PC-3 (cell line): ENCODE measurements around the gene NHLRC1. TPM values are rescaled to one million over a fixed set of nuclear protein-coding genes. Genes with fewer than 3 reads are reported as not detected.

ENCODE experiments used
- ATAC-seq: fragments of 200-7000 bp; cut with Tn5 transposase; 2 replicates; pipeline ENCODE4 v1.9.1; 2020; ENCODE audit warnings: mild to moderate bottlenecking, moderate library complexity
- BruUV-seq: library from RNA; stranded (reverse); fragments of 400-500 nt; replicated peaks from 2 replicates; lab custom pipeline; 2021; lab: Mats Ljungman, UMichigan
- CTCF ChIA-PET: fragments of 300-600 bp; sonication (Branson Sonifier 250); formaldehyde crosslinking; loops from one replicate; lab custom pipeline; 2022; ENCODE audit warnings: antibody characterized with exemption; lab: Charles Lee
- POLR2A ChIA-PET: fragments of 300-600 bp; sonication (Branson Sonifier 250); formaldehyde crosslinking; loops from one replicate; lab custom pipeline; 2022; ENCODE audit warnings: antibody characterized with exemption; ENCODE audit not compliant: unreplicated experiment; lab: Charles Lee
- DNase-seq: peaks from one replicate; pipeline ENCODE4 v3.0.0-alpha.2; 2015
- H2AFZ ChIP-seq: fragments of 300-600 bp; sonication (generic); 2 replicates; pipeline ENCODE4 v1.6.0; 2016; ENCODE audit warnings: antibody characterized with exemption, low read length
- H3F3A ChIP-seq: fragments of 300-600 bp; sonication (generic); one replicate; pipeline ENCODE4 v1.6.0; 2017; ENCODE audit warnings: antibody characterized with exemption, low read length, control low read depth, mild to moderate bottlenecking; ENCODE audit not compliant: unreplicated experiment
- H3K27ac ChIP-seq: fragments of 300-600 bp; sonication (generic); 2 replicates; pipeline ENCODE4 v1.5.1; 2016; ENCODE audit warnings: mild to moderate bottlenecking, low read length
- H3K27me3 ChIP-seq: fragments of 300-600 bp; sonication (generic); 2 replicates; pipeline ENCODE4 v1.6.1; 2016; ENCODE audit warnings: low read length, mixed read lengths
- H3K36me3 ChIP-seq: fragments of 300-600 bp; sonication (generic); 2 replicates; pipeline ENCODE4 v1.6.1; 2016; ENCODE audit warnings: low read depth, mixed run types, low read length, mixed read lengths
- H3K4me1 ChIP-seq: fragments of 300-600 bp; sonication (generic); 2 replicates; pipeline ENCODE4 v1.5.1; 2016; ENCODE audit warnings: low read length; ENCODE audit not compliant: insufficient read depth
- H3K4me2 ChIP-seq: fragments of 300-600 bp; sonication (generic); 2 replicates; pipeline ENCODE4 v1.6.0; 2016; ENCODE audit warnings: low read length
- H3K4me3 ChIP-seq: fragments of 300-600 bp; sonication (generic); 2 replicates; pipeline ENCODE4 v1.5.1; 2016; ENCODE audit warnings: mild to moderate bottlenecking, low read length, mixed read lengths
- H3K79me2 ChIP-seq: fragments of 300-600 bp; sonication (generic); 2 replicates; pipeline ENCODE4 v1.6.1; 2017; ENCODE audit warnings: low read length, mixed read lengths
- H3K9ac ChIP-seq: fragments of 300-600 bp; sonication (generic); 2 replicates; pipeline ENCODE4 v1.6.0; 2016; ENCODE audit warnings: mild to moderate bottlenecking, low read length
- H3K9me2 ChIP-seq: fragments of 300-600 bp; sonication (generic); replicated peaks from 2 replicates; pipeline ENCODE4 v1.6.1; 2016; ENCODE audit warnings: mixed run types, low read length, mixed read lengths
- H3K9me3 ChIP-seq: fragments of 300-600 bp; sonication (generic); 2 replicates; pipeline ENCODE4 v1.6.1; 2016; ENCODE audit warnings: low read length, mixed read lengths
- H4K20me1 ChIP-seq: fragments of 300-600 bp; sonication (generic); 2 replicates; pipeline ENCODE4 v1.6.1; 2016; ENCODE audit warnings: low read length, mixed read lengths
- EZH2 ChIP-seq: fragments of 300-600 bp; sonication (generic); IDR thresholded peaks from one replicate; pipeline ENCODE4 v1.6.1; 2017; ENCODE audit warnings: antibody characterized with exemption, mild to moderate bottlenecking, low read length; ENCODE audit not compliant: unreplicated experiment
- EZH2phosphoT487 ChIP-seq: fragments of 300-600 bp; sonication (generic); IDR thresholded peaks from 2 replicates; pipeline ENCODE4 v1.6.1; 2018; ENCODE audit warnings: mild to moderate bottlenecking, antibody characterized with exemption, low read length, borderline replicate concordance
- intact Hi-C: fragments of 100-400 bp; cut with micrococcal nuclease; formaldehyde crosslinking; loops from 2 replicates; pipeline ENCODE4 v1.9.0; 2023
- total RNA-seq: library from RNA; depleted of rRNA; stranded (reverse); fragments of >200 nt; gene quantifications from 2 replicates; pipeline ENCODE4 v1.2.3, GENCODE V29; 2014
- TF ChIP-seq, protein P1 (sequence below): fragments of 300-600 bp; sonication (generic); conservative IDR thresholded peaks from 2 replicates; pipeline ENCODE4 v1.5.1; 2017; ENCODE audit warnings: antibody characterized with exemption, low read depth, mild to moderate bottlenecking, low read length

Gene NHLRC1
- total RNA-seq, 1 experiment from 2014 or later: 1.3 TPM

DNA sequence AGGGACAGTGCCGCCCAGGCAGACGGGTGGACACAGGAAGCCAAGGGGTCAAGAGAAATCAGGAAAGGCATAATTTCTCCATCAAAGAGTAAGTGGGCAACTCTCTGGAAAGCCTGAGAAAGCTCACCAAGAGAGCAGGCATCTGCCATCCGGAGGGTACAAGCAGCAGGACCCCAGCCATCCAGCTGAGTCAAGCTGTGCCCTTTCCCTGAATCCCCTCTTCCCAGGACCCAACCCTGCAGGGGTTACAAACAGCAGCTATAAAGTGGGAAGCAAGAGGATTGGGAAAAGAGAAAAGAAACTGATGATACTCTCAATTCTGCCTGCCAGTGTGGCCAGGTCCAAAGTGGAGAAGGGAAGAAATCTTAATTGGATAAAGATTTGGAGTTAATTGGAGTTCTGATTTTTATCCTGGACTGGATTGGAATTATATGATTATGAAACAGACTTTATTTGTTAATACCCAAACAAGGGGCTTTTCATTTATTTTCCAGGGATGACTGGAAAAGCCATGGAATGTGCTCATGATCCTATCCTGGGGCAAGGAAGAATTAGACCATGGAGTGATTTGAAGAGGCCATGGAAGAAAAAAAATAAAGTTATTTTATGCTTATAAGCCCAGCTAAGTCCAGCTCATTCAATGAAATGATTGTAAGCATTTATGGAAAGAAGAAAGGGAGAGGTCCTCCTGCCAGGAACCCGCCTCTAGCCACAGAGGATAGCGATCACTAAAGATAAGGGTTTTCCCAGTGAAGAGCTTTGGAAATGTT is 34.9 kb downstream of the NHLRC1 start:
- no TSS peak for BruUV-seq
- Histone ChIP-seq H3K9ac (no peak overlapping the region), H3K36me3 (no peaks in the 10 kb centered on the region), H2AFZ (no peak overlapping the region), H3K79me2 (no peaks in the 10 kb centered on the region), H4K20me1 (no peaks in the 10 kb centered on the region), H3K9me3 (no peaks in the 10 kb centered on the region), H3K9me2 (no peaks in the 10 kb centered on the region), H3K4me3 (no peak overlapping the region), H3K27me3 (no peaks in the 10 kb centered on the region), H3K4me2 (no peak overlapping the region), H3F3A (no peaks in the 10 kb centered on the region), H3K4me1 (no peaks in the 10 kb centered on the region), H3K27ac (no peak overlapping the region)
- intact Hi-C loops: no loop called here
- DNase-seq (no peak), ATAC-seq (no peak)
- TF ChIP-seq EZH2: no peak
- TF ChIP-seq EZH2phosphoT487: no peak
- TF ChIP-seq, protein P1, sequence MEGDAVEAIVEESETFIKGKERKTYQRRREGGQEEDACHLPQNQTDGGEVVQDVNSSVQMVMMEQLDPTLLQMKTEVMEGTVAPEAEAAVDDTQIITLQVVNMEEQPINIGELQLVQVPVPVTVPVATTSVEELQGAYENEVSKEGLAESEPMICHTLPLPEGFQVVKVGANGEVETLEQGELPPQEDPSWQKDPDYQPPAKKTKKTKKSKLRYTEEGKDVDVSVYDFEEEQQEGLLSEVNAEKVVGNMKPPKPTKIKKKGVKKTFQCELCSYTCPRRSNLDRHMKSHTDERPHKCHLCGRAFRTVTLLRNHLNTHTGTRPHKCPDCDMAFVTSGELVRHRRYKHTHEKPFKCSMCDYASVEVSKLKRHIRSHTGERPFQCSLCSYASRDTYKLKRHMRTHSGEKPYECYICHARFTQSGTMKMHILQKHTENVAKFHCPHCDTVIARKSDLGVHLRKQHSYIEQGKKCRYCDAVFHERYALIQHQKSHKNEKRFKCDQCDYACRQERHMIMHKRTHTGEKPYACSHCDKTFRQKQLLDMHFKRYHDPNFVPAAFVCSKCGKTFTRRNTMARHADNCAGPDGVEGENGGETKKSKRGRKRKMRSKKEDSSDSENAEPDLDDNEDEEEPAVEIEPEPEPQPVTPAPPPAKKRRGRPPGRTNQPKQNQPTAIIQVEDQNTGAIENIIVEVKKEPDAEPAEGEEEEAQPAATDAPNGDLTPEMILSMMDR: no peak
- ChIA-PET POLR2A (no interaction called here), CTCF (no interaction called here)

- intact Hi-C loops: no loop called here
- Histone ChIP-seq H3K36me3 (no peaks in the 10 kb centered on the region), H3K27ac (no peak overlapping the region), H3K79me2 (no peaks in the 10 kb centered on the region), H2AFZ (no peak overlapping the region), H3K4me2 (no peak overlapping the region), H3K27me3 (no peaks in the 10 kb centered on the region), H3K4me1 (0 out of 2 replicates have a peak, but pooled peaks cover 8% of the 10 kb centered on the region), H4K20me1 (no peaks in the 10 kb centered on the region), H3K9me2 (no peaks in the 10 kb centered on the region), H3K9me3 (no peaks in the 10 kb centered on the region), H3F3A (no peaks in the 10 kb centered on the region), H3K9ac (no peak overlapping the region), H3K4me3 (no peak overlapping the region)
- CTCF ChIA-PET: no interaction called here
- DNase-seq (peak; percentile 63), ATAC-seq (peak; percentile 84)
- BruUV-seq: no TSS peak
- TF ChIP-seq EZH2 (no peak), EZH2phosphoT487 (no peak)
- TF ChIP-seq, protein P1: no peak
- POLR2A ChIA-PET: interaction anchor here (0.5 kb wide), 1 partner anchor 38 kb away, joined by 3 read pairs; no protein-coding TSS in a partner anchor
These were observed 41.3 kb downstream of the NHLRC1 start for GRCh38 chr6:18081025-18081668.

- H3K27me3 ChIP-seq: no peaks in the 10 kb centered on the region
These were observed 41.9 kb downstream of the NHLRC1 start for GRCh38 chr6:18080544-18080943.

More at GRCh38 chr6:18080544-18080943, 41.9 kb downstream of the NHLRC1 start:
- Histone ChIP-seq H2AFZ (no peak overlapping the region), H3K27ac (no peak overlapping the region), H4K20me1 (no peaks in the 10 kb centered on the region), H3K4me2 (no peak overlapping the region), H3K36me3 (no peaks in the 10 kb centered on the region), H3K4me1 (0 out of 2 replicates have a peak, but pooled peaks cover 8% of the 10 kb centered on the region), H3K9me3 (no peaks in the 10 kb centered on the region), H3K79me2 (no peaks in the 10 kb centered on the region), H3K9ac (no peak overlapping the region), H3K4me3 (no peak overlapping the region), H3F3A (no peaks in the 10 kb centered on the region), H3K9me2 (no peaks in the 10 kb centered on the region)
- no TSS peak for BruUV-seq
- DNase-seq (no peak), ATAC-seq (no peak)
- intact Hi-C loops: no loop called here
- POLR2A ChIA-PET: interaction anchor here (0.5 kb wide), 1 partner anchor 37 kb away, joined by 3 read pairs; no protein-coding TSS in a partner anchor
- TF ChIP-seq, protein P1: no peak
- TF ChIP-seq EZH2phosphoT487 (no peak), EZH2 (no peak)
- CTCF ChIA-PET: no interaction called here
